HTR-8/SVneo (cell line): ENCODE results near the gene UBE4B.
"Not testable (repeated sequence)": the region's sequence is repeated elsewhere in the genome, so short reads cannot be mapped to it uniquely, and the experiment has no call there.

Experiments
- DNase-seq: peaks from one replicate; pipeline ENCODE4 v3.0.0; 2011; ENCODE audit warnings: low spot score, mixed read lengths; ENCODE audit not compliant: insufficient read length
- FAIRE-seq: peaks from 2 replicates; lab custom pipeline; 2011; peaks lifted over from hg19 to GRCh38; lab: Jason Lieb, UNC

The UBE4B gene

DNA sequence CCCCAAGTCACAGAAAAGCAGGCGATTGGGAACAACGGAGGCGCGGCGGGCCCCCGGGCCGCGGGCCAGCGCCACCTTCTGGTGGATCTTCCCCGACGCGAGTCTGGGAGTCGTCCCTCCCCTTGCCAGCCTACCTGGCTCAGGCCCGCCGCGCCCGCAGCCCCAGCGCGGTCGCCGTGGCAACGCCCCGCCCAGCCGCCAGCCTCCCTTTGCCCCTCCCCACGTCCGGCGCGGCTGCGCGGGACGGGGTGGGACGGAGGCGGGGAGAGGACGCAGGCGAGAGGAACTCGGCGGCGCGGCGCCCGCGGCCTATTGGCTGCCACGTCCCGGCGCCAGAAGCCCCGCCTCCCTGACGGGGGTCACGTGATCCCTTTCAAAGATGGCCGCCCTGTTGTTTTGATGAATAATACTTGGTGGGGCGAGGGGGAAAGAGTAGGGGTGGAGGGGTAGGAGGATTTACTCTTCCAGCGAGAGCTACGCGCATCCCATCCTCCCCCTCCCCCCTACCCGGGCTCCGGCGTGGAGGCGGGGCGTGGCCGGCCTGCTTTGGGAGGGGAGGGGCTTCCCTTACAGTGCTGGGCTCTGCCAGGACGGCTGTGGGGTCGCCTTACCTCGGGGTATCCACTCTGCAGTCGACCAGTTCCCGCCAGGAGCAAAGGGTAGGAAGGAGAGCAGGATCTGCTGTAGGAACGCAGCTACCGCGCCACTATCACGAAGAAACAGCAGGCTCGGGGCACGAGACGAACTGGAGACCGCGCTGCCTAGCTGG is at the start of gene UBE4B:
TSS of gene UBE4B (plus strand) at position 369 of the 769 bp plus-strand sequence. CDS start 713 bp downstream, outside the sequence.
- FAIRE-seq (peak; percentile 98), DNase-seq (peak; percentile 89)

DNA sequence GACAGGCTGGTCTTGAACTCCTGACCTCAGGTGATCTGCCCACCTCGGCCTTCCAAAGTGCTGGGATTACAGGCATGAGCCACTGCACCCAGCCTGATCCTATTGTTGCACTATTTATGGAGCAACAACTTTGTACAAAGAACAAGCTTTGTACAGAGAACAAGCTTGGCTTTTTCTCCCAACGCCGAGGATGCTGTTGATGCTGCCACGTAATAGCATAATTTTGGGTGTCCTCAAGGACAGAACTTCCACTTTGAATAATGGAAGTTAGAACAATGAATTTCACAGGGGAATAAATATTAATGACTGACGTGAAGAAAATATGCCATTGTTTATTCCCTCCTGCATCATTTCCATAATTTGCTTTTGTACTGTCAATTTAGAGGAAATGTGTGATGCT is 48.5 kb upstream of the UBE4B start:
- DNase-seq = no peak
- no peak for FAIRE-seq

DNA sequence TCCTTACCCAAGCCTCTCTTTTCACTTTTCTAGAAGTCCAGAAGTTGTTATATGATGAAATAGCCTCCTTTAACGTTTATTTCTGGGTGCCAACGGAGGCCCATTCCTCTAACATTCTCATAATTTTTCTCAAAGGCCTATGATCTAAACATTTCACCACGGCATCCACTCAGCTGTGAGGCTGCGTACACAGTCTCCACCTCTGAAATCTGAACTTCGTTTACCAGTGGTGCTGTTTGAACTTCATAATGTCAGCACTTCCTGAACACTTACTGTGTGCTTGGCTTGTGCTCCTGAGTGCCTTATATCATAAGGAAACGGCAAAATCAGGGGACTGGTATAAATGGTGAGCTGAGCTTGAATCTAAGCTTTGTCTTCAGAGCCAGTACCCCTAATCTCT is 47.8 kb upstream of the UBE4B start:
- FAIRE-seq (no peak), DNase-seq (no peak)

DNA sequence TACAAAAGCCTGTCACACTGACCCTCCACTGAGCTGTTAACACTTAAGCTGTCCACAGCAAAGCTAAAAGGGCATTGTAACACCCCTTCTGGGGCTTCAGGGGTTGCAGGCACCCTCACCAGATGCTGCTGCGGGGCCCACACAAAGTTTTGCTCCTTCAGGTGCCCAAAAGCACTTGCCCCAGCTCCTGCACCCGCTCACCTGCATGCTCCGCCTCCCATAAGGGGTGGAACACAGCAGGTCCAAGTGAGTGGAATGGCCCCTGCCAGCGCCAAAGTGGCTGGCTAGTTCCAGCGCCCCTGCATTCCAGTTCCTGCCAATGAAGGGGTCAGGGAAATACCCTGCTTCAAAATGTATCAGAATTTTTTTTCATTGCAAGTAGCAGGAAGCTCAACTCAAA is 43.0 kb upstream of the UBE4B start:
- FAIRE-seq = no peak
- no peak for DNase-seq

DNA sequence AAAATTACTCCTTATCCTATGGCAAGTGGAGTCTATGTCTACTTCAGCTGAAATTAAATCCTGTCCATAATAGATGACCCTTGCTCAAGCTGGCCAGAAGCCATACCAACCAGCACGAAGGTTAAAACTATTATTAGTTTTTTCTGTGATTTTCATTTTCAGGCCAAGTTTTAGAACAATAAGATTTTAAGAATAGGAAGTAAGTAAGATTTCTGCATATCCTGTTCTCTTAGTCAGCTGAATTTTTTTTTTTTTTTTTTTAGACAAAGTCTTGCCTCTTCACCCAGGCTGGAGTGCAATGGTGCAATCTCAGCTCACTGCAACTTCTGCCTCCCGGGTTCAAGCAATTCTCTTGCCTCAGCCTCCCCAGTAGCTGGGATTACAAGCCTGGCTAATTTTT is 41.8 kb upstream of the UBE4B start:
- DNase-seq = no peak
- no peak for FAIRE-seq

DNA sequence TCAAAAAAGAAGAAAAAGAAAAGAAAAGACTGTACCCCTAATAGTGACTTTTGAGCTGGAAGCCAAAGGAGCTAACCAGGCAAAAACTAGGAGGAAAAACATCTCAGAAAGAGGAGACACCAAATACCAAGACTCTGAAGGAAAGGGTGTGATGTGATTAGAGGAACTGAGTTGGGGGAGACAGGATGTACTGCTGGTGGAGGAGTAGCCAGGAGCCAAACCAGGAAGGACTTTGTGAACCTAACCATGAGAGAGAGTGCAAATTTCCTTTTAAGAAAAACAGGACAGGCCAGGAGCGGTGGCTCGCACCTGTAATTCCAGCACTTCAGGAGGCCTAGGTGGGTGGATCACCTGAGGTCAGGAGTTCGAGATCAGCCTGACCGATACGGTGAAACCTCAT is 39.8 kb upstream of the UBE4B start:
- FAIRE-seq = no peak
- DNase-seq = no peak

DNA sequence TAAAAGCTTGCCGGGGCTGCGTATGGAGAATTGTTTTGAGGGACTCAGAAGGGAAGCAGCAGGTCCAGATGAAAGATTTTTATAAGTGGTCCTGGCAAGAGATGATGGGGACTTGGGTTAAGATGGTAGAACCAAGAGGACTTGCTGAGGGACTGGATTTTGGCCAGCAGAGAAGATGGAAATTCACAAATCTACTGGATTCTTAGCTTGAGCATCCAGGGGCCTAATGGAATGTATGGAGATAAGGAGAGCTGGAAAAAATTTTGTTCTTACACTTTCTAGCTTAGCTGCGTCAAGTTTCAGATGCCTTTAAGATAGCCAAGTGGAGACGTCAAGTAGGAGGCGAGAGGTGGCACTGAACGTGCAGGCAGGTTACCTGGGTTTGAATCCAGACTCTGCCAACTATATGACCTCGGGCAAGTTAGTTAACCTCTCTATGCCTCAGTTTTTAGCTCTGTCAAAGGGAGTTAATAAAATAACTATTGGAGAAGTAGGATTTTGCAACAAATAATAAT is 39.1 kb upstream of the UBE4B start:
- no peak for FAIRE-seq
- no peak for DNase-seq

DNA sequence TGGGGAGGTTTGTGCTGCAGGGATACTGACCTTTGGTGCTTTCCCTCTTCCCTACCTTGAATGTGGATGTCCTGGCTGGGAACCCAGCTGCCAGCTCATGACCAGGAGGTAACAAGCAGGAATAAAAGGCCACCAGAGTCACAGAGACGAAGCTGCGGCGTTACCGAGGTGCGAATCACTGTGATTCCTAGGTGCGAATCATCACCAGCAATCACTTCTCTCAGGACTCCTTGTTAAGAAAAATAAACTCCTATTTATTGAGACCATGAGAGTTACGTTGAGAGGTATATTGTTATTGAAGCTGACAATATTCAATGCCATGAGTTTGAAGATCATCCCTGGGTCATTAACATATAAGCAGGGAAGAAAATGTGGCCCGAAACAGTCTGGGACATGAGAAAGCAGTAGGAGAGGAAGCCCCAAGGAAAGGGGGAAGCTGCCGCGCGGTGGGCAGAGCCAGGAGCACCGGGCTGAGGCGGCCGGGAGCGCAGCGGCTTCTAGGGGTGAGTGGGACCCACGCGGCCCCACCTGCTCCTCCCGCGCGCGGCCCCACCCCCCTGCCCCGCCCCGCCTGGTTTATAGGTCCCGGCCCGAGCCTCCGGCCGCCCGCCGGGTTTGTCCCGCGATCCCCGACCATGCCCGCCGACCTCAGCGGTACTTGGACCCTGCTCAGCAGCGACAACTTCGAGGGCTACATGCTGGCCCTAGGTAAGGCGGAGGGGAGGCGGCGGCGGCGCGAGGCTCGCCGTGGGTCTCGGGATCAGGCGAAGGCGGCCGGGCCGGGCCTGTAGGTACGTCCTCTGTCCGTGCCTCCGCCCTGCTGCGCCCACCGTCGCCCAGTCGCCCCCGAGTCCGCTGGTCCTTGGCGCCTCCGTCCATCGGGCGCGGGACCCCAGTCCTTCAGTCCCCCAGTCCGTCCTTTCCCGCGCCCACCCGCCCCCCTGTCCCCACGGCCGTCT is 35.9 kb upstream of the UBE4B start, which contains the start of gene RBP7:
TSS of gene RBP7 (plus strand) at position 605 of the 959 bp plus-strand sequence. CDS start at position 636, 31 bp downstream.
- no peak for FAIRE-seq
- DNase-seq = peak; percentile 47

DNA sequence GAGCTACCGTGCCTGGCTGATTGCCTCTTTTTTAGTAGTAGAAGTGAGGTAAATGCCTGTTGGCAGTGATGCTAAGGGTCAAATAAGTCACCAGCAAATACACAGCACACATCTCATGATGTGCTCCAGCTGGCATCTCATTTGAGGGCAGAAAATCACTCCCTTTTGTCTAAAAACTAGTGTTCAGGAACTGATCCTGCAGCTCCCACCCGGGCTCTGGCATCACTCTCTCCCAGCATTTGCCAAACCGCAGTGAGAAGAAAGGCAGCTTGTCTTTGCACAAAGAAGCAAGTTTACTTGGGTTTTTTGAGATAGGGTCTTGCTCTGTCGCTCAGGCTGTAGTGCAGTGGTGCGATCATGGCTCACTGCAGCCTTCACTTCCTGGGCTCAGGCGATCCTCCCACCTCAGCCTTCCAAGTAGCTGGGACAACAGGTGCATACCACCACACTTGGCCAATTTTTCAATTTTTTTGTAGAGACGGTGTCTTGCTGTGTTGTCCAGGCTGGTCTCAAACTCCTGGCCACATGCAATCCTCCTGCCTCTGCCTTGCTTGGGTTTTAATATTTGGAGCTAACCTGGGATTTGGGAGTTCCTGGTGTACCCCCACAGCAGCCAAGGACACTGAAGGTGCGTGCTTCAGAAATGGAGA is 31.6 kb upstream of the UBE4B start:
- no peak for FAIRE-seq
- DNase-seq = no peak

DNA sequence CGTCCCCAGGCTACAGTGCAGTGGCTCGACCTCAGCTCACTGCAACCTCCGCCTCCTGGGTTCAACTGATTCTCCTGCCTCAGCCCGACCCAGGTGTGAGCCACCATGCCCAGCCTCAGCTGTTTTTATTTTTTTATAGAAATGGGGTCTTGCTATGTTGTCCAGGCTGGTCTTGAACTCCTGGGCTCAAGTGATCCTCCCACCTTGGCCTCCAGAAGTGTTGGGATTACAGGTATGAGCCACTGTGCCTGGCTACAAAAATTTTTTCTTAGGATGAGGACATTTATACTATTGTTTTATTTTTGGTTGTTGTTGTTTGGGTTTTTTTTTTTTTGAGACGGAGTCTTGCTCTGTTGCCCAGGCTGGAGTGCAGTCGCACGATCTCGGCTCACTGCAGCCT is 27.5 kb upstream of the UBE4B start:
- not testable (repeated sequence) for FAIRE-seq, DNase-seq

DNA sequence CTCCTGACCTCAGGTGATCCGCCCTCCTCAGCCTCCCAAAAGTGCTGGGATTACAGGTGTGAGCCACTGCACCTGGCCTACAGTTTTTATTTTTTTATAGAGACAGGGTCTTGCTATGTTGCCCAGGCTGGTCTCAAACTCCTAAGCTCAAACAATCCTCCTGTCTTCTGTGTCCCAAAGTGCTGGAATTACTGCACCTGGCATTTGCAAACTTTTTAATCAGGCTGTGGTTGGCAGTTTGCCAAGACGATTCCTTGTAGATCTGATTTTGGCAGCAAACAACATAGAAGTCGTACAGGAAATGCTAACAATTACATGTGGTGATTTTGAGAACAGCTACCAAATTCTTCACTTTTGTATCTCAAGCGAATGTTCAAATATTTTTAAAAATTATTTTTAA is 25.6 kb upstream of the UBE4B start:
- FAIRE-seq (no peak), DNase-seq (no peak)

DNA sequence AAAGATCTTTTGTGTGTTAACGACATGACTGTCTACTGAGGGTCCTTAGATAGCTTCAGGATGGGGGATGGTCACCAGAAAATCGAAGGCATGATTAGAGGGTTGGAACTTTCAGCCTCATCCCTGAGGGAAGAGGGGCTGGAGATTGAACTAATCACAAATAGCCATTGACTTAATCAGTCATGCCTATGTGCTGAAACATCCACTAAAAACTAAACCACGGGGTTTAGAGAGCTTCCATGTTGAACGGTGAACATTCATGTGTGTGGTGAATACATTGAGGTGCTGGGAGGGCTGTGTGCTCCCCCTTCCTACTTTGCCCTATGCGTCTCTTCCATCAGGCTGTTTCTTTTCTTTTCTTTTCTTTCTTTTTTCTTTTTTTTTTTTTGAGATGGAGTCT is 18.7 kb upstream of the UBE4B start:
- DNase-seq (no peak), FAIRE-seq (no peak)

DNA sequence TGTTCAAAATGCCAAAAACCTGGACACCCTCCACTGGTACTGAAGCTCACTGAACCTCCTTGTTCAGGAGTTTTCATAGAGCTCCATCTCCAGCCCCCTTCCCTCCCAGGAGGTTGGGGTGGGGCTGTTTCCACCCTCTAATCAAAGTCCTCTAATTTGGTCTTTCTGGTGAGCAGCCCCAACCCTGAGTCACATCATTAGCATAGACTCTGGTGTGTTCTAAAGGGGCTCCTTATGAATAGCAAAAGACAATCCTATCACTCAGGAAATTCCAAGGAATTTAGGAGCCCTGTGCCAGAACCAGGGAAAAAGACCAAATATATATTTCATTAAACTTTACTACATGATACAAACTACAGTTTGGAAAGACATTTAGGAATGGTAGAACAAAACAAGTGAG is 13.2 kb upstream of the UBE4B start:
- FAIRE-seq (no peak), DNase-seq (no peak)

DNA sequence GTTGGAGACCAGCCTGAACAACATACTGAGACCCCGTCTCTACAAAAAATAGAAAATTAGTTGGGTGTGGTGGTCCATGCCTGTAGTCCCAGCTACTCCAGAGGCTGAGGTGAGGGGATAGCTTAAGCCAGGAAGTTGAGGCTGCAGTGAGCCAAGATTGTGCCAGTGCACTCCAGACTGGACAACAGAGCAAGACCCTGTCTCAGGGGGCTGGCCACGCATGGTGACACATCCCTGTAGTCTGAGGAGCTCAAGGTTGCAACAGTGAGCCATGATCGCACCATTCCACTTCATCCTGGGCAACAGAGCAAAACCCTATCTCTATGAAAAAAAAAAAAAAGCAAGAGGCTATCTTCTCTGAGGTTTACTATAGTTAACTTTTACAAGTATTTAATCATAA is 12.7 kb upstream of the UBE4B start:
- FAIRE-seq (no peak), DNase-seq (no peak)

DNA sequence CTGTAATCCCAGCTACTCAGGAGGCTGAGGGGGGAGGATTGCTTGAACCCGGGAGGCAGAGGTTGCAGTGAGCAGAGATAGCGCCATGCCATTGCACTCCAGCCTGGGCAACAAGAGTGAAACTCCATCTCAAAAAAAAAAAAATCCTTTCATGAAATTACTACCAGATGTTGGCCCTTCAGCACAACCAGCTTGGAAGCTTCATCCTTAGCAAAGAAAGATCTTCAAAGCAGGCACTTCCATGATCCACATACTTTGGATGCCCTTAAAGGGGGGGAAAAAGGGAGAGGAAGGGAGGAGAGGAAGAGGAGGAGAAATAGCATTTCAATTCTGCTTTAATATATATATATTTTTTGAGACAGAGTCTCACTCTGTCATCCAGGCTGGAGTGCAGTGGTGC is 12.1 kb upstream of the UBE4B start:
- not testable (repeated sequence) for DNase-seq, FAIRE-seq

DNA sequence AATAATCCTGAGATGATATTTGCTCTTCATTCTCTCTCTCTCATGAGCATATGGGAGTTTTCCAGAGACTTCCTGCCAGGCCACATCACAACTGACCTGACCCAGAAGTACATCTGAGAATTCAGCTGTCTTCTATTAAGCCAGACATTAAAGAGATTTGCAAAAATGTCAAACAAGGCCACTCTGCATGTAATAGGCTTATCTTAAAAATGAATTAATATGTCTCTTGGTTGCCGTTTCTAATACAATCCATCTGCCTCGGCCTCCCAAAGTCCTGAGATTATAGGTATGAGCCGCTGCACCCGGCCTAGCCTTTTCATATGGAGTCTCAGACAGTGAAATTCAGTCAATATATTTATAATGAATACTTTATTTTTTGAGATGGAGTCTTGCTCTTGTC is 10.8 kb upstream of the UBE4B start:
- DNase-seq, FAIRE-seq: not testable (repeated sequence)

DNA sequence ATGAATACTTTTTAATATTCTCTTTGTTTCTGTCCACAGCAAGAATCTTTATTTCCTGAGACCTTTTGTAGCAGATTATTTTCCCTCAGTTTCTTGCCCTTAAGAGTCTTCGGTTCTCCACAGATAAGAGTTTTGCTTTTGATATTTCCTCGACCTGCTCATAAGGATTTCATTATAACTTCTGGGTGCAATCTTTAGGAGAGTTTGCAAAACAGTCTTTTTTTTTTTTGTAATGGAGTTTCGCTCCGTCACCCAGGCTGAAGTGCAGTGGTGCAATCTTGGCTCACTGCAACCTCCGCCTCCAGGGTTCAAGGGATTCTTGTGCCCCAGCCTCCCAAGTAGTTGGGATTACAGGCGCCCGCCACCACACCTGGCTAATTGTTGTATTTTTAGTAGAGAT is 10.1 kb upstream of the UBE4B start:
- DNase-seq = no peak
- FAIRE-seq = no peak

DNA sequence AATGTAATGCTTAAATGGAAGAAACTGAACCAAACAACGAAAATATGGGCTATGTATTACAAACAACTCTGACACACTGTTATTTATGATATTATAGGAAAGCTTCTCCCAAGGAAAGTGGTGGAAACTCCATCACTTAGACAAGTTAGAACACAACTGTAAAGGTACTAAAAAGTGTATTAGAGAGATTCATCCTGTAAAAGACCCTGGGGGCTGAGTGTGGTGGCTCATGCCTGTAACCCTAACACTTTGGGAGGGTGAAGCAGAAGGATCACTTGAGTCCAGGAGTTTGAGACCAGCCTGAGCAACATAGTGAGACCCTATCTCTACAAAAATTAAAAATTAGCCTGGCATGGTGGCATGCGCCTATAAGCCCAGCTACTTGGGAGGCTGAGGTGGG is 7.4 kb upstream of the UBE4B start:
- FAIRE-seq = no peak

DNA sequence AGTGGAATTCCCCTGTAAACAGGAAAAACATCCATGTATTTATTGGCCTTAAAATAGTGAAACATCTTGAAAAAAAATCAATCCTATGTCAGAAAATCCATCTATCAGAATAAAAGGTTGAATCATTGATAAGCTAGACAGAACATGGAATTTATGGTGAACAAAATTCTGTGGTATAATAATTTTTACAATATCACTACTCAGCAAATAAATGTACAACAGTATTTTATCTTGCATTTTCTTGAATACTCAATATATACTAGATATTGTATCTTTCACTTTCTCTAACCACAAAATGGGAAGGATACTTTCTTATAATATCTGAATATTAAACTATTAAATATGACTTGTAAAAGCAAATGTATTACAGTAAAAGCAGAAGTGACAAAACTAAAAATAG is 5.7 kb upstream of the UBE4B start:
- no peak for DNase-seq
- FAIRE-seq = no peak

More for the DNA sequence above, 7.4 kb upstream of the UBE4B start:
- no peak for DNase-seq

DNA sequence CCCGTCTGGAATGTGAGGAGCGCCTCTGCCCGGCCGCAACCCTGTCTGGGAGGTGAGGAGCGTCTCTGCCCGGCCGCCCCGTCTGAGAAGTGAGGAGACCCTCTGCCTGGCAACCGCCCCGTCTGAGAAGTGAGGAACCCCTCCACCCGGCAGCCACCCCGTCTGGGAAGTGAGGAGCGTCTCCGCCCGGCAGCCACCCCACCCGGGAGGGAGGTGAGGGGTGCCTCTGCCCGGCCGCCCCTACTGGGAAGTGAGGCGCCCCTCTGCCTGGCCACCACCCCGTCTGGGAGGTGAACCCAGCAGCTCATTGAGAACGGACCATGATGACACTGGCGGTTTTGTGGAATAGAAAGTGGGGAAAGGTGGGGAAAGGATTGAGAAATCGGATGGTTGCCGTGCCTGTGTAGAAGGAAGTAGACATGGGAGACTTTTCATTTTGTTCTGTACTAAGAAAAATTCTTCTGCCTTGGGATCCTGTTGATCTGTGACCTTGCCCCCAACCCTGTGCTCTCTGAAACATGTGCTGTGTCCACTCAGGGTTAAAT is 3.7 kb upstream of the UBE4B start:
- DNase-seq, FAIRE-seq: not testable (repeated sequence)
